DND-41 (cell line): Measurements from ENCODE around the gene PGM2L1.

ENCODE experiments used
- ATAC-seq: fragments of 200-7000 bp; cut with Tn5 transposase; 3 replicates; pipeline ENCODE4 v1.9.1; 2021; ENCODE audit warnings: low read depth; ENCODE audit not compliant: insufficient read depth
- DNase-seq: peaks from one replicate; pipeline ENCODE4 v3.0.0-alpha.2; 2020
- H2AFZ ChIP-seq: 2 replicates; pipeline ENCODE4 v1.6.0; 2012; ENCODE audit warnings: low read depth, low read length
- H3K27ac ChIP-seq: 2 replicates; pipeline ENCODE4 v1.5.1; 2012; ENCODE audit warnings: low read length, inconsistent platforms
- H3K27me3 ChIP-seq: fragments of 200-600 bp; sonication (generic); 2 replicates; pipeline ENCODE4 v1.6.0; 2012; ENCODE audit warnings: low read length, mild to moderate bottlenecking, inconsistent platforms; ENCODE audit not compliant: insufficient read depth, poor library complexity
- H3K36me3 ChIP-seq: 2 replicates; pipeline ENCODE4 v1.5.1; 2012; ENCODE audit warnings: low read length, inconsistent platforms; ENCODE audit not compliant: insufficient read depth
- H3K4me1 ChIP-seq: 2 replicates; pipeline ENCODE4 v1.5.1; 2012; ENCODE audit warnings: mild to moderate bottlenecking, low read length; ENCODE audit not compliant: insufficient read depth
- H3K4me2 ChIP-seq: 2 replicates; pipeline ENCODE4 v1.6.0; 2012; ENCODE audit warnings: mild to moderate bottlenecking, moderate library complexity, low read length, inconsistent platforms; ENCODE audit not compliant: insufficient read depth
- H3K4me3 ChIP-seq, 2 experiments: fragments of 200-600 bp in 1 of 2; shearing (Covaris generic) in 1 of 2; 2 replicates each; pipeline ENCODE4 v1.5.1; 2012 to 2016; ENCODE audit warnings: inconsistent platforms in 2 of 2, low read length in 2 of 2, mild to moderate bottlenecking in 2 of 2, low read depth in 1 of 2, moderate library complexity in 1 of 2
- H3K79me2 ChIP-seq: 2 replicates; pipeline ENCODE4 v1.6.0; 2012; ENCODE audit warnings: low read length, inconsistent platforms; ENCODE audit not compliant: insufficient read depth
- H3K9ac ChIP-seq: 2 replicates; pipeline ENCODE4 v1.6.0; 2012; ENCODE audit warnings: low read depth, mild to moderate bottlenecking, inconsistent platforms, low read length, moderate library complexity
- H3K9me3 ChIP-seq: 2 replicates; pipeline ENCODE4 v1.5.1; 2012; ENCODE audit warnings: low read length, moderate library complexity, mild to moderate bottlenecking, inconsistent platforms; ENCODE audit not compliant: insufficient read depth, severe bottlenecking
- H4K20me1 ChIP-seq: 2 replicates; pipeline ENCODE4 v1.6.0; 2012; ENCODE audit warnings: low read length; ENCODE audit not compliant: insufficient read depth
- CTCF ChIP-seq: IDR thresholded peaks from 2 replicates; pipeline ENCODE4 v1.5.1; 2012; ENCODE audit warnings: borderline replicate concordance, low read length, moderate library complexity, mild to moderate bottlenecking; ENCODE audit not compliant: poor library complexity, severe bottlenecking; ENCODE audit errors: extremely low read depth
- EZH2 ChIP-seq: IDR thresholded peaks from 3 replicates; pipeline ENCODE4 v1.6.1; 2012; ENCODE audit warnings: borderline replicate concordance, low read depth, mild to moderate bottlenecking, moderate library complexity, low read length, inconsistent platforms; ENCODE audit not compliant: severe bottlenecking

PGM2L1 gene

GRCh38 chr11:74429205-74429604, 31.0 kb upstream of the PGM2L1 start:
- DNase-seq (no peak), ATAC-seq (no peak)
- TF ChIP-seq CTCF: no peak
- TF ChIP-seq EZH2: no peak
- Histone ChIP-seq H3K9me3 (no peaks in the 10 kb centered on the region), H2AFZ (no peak overlapping the region), H4K20me1 (no peaks in the 10 kb centered on the region), H3K36me3 (no peaks in the 10 kb centered on the region), H3K79me2 (no peaks in the 10 kb centered on the region), H3K27ac (no peak overlapping the region), H3K4me3 (no peak overlapping the region), H3K4me2 (no peak overlapping the region), H3K27me3 (no peaks in the 10 kb centered on the region), H3K4me1 (no peaks in the 10 kb centered on the region), H3K9ac (no peak overlapping the region)

GRCh38 chr11:74427384-74427886, 29.2 kb upstream of the PGM2L1 start:
- Histone ChIP-seq H3K36me3 (no peaks in the 10 kb centered on the region), H2AFZ (no peak overlapping the region), H3K4me3 (no peak overlapping the region), H3K27me3 (peaks cover 3% of the 10 kb centered on the region), H3K79me2 (no peaks in the 10 kb centered on the region), H3K4me2 (no peak overlapping the region), H3K27ac (no peak overlapping the region), H4K20me1 (no peaks in the 10 kb centered on the region), H3K9ac (no peak overlapping the region), H3K9me3 (no peaks in the 10 kb centered on the region), H3K4me1 (no peaks in the 10 kb centered on the region)
- ATAC-seq (no peak), DNase-seq (no peak)
- TF ChIP-seq EZH2: no peak
- no peak for TF ChIP-seq CTCF

GRCh38 chr11:74425100-74425499, 26.9 kb upstream of the PGM2L1 start:
- Histone ChIP-seq H3K79me2 (no peaks in the 10 kb centered on the region), H3K4me1 (no peaks in the 10 kb centered on the region), H3K36me3 (no peaks in the 10 kb centered on the region), H3K27me3 (peaks cover 10% of the 10 kb centered on the region), H3K9me3 (no peaks in the 10 kb centered on the region), H4K20me1 (no peaks in the 10 kb centered on the region), H3K27ac (no peak overlapping the region), H3K4me2 (no peak overlapping the region), H2AFZ (no peak overlapping the region), H3K4me3 (no peak overlapping the region), H3K9ac (no peak overlapping the region)
- TF ChIP-seq CTCF (no peak), EZH2 (no peak)
- ATAC-seq (no peak), DNase-seq (no peak)

GRCh38 chr11:74418509-74418895, 20.3 kb upstream of the PGM2L1 start:
- Histone ChIP-seq H3K4me2 (no peak overlapping the region), H3K27me3 (peaks cover 10% of the 10 kb centered on the region), H3K4me1 (peaks cover 7% of the 10 kb centered on the region; the same call in 1 of the 2 replicates), H3K9ac (no peak overlapping the region), H3K4me3 (no peak overlapping the region), H3K9me3 (no peaks in the 10 kb centered on the region), H2AFZ (no peak overlapping the region), H3K27ac (no peak overlapping the region), H3K79me2 (no peaks in the 10 kb centered on the region), H4K20me1 (no peaks in the 10 kb centered on the region), H3K36me3 (no peaks in the 10 kb centered on the region)
- DNase-seq: no peak
- TF ChIP-seq CTCF (no peak), EZH2 (no peak)
- ATAC-seq: no peak
